IMR-90 (cell line): ENCODE measurements around the gene ANKRD9.

Source experiments
- BHLHE40 ChIP-seq: fragments of 150-350 bp; IDR thresholded peaks from 2 replicates; pipeline ENCODE4 v1.6.1; 2016; ENCODE audit warnings: mild to moderate bottlenecking, low read depth, low read length
- CHD1 ChIP-seq: IDR thresholded peaks from 2 replicates; pipeline ENCODE4 v1.6.1; 2012; ENCODE audit warnings: low read depth, low read length, improper control_type of control experiment
- FOS ChIP-seq: fragments of 150-350 bp; IDR thresholded peaks from 2 replicates; pipeline ENCODE4 v1.6.1; 2016; ENCODE audit warnings: low read depth, low read length
- MAFK ChIP-seq: IDR thresholded peaks from 2 replicates; pipeline ENCODE4 v1.6.1; 2012; ENCODE audit warnings: low read depth, low read length, improper control_type of control experiment
- MAZ ChIP-seq: IDR thresholded peaks from 2 replicates; pipeline ENCODE4 v1.6.1; 2012; ENCODE audit warnings: low read depth, mild to moderate bottlenecking, low read length, improper control_type of control experiment, moderate library complexity, borderline replicate concordance
- MXI1 ChIP-seq: IDR thresholded peaks from 2 replicates; pipeline ENCODE4 v1.6.1; 2012; ENCODE audit warnings: low read depth, mild to moderate bottlenecking, low read length, moderate library complexity, borderline replicate concordance
- NFE2L2 ChIP-seq: fragments of 150-350 bp; IDR thresholded peaks from 2 replicates; pipeline ENCODE4 v1.6.1; 2016; ENCODE audit warnings: low read depth, mild to moderate bottlenecking, low read length
- POLR2A ChIP-seq: IDR thresholded peaks from 2 replicates; pipeline ENCODE4 v1.6.1; 2012; ENCODE audit warnings: mild to moderate bottlenecking, low read depth, low read length
- RAD21 ChIP-seq: IDR thresholded peaks from 2 replicates; pipeline ENCODE4 v1.6.1; 2012; ENCODE audit warnings: low read length, improper control_type of control experiment
- RFX5 ChIP-seq: IDR thresholded peaks from 2 replicates; pipeline ENCODE4 v1.8.0; 2012; ENCODE audit warnings: low read depth, mild to moderate bottlenecking, low read length, moderate library complexity
- SMC3 ChIP-seq: fragments of 150-350 bp; IDR thresholded peaks from 2 replicates; pipeline ENCODE4 v1.6.1; 2016; ENCODE audit warnings: low read depth, mild to moderate bottlenecking, antibody characterized with exemption, low read length, moderate library complexity
- TF ChIP-seq, protein P1 (sequence below): conservative IDR thresholded peaks from 2 replicates; pipeline ENCODE4 v1.5.1; 2012; ENCODE audit warnings: mild to moderate bottlenecking, low read depth, low read length, improper control_type of control experiment
- TF ChIP-seq, protein P2 (sequence below): fragments of 150-350 bp; IDR thresholded peaks from 2 replicates; pipeline ENCODE4 v1.6.1; 2016; ENCODE audit warnings: low read depth, mild to moderate bottlenecking, low read length, moderate library complexity, borderline replicate concordance
- TF ChIP-seq, protein P3 (sequence below): fragments of 150-350 bp; IDR thresholded peaks from 2 replicates; pipeline ENCODE4 v1.6.1; 2017; ENCODE audit warnings: mild to moderate bottlenecking, antibody characterized with exemption, low read length, low read depth

DNA sequence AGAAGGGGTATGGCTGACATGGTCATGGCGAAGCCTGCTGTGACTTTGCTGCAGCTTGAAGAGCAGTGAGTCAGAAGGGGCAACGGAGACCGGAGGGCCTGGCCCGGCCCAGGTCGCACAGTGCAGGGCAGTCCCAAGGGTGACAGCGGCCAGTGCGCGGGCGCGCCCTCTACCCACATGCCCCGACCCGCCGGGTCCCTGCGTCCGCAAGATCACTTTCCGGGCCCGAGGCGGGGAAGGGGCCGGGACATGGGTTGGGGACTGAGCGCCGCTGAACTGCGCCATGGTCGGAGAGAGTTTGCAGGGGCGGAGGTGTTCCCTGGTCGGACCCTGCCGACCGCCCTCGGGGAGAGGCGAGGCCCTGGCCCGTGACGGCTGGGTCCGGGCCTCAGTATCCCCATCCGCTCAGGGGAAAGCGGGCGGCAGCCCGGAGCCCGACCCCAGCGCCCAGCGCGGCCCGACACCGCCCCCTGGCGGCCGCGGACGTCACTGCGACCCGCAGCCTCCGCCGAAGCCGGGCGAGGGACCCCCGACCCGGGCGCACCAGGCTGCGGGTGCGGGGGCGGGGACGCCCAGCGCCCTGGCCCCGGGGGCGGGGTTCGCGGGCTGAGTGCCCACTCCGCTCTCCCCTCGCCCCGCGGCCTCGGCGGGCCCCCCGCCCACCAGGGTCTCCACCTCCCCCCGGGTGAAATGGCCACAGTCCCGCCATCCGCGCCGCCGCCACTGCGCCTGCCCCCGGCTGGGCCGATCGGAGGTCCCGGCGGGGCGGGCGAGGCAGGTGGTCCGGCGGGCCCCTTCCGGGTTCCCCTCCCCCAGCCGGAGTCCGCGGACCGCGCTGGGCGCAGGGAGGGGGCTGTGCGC is 7.2 kb upstream of the ANKRD9 start:
- TF ChIP-seq, protein P1, sequence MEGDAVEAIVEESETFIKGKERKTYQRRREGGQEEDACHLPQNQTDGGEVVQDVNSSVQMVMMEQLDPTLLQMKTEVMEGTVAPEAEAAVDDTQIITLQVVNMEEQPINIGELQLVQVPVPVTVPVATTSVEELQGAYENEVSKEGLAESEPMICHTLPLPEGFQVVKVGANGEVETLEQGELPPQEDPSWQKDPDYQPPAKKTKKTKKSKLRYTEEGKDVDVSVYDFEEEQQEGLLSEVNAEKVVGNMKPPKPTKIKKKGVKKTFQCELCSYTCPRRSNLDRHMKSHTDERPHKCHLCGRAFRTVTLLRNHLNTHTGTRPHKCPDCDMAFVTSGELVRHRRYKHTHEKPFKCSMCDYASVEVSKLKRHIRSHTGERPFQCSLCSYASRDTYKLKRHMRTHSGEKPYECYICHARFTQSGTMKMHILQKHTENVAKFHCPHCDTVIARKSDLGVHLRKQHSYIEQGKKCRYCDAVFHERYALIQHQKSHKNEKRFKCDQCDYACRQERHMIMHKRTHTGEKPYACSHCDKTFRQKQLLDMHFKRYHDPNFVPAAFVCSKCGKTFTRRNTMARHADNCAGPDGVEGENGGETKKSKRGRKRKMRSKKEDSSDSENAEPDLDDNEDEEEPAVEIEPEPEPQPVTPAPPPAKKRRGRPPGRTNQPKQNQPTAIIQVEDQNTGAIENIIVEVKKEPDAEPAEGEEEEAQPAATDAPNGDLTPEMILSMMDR = peak; percentile 78
- TF ChIP-seq POLR2A (no peak), MXI1 (no peak), RFX5 (no peak), SMC3 (peak; percentile 68), RAD21 (peak; percentile 77), FOS (no peak), MAZ (no peak), MAFK (no peak), BHLHE40 (no peak), CHD1 (no peak), NFE2L2 (no peak)
- TF ChIP-seq, protein P2, sequence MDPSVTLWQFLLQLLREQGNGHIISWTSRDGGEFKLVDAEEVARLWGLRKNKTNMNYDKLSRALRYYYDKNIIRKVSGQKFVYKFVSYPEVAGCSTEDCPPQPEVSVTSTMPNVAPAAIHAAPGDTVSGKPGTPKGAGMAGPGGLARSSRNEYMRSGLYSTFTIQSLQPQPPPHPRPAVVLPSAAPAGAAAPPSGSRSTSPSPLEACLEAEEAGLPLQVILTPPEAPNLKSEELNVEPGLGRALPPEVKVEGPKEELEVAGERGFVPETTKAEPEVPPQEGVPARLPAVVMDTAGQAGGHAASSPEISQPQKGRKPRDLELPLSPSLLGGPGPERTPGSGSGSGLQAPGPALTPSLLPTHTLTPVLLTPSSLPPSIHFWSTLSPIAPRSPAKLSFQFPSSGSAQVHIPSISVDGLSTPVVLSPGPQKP = no peak
- TF ChIP-seq, protein P3, sequence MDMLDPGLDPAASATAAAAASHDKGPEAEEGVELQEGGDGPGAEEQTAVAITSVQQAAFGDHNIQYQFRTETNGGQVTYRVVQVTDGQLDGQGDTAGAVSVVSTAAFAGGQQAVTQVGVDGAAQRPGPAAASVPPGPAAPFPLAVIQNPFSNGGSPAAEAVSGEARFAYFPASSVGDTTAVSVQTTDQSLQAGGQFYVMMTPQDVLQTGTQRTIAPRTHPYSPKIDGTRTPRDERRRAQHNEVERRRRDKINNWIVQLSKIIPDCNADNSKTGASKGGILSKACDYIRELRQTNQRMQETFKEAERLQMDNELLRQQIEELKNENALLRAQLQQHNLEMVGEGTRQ = no peak
